Measurements from ENCODE around the gene PDGFD. TPM values are rescaled to one million over a fixed set of nuclear protein-coding genes. Genes with fewer than 3 reads are reported as not detected.
"Not testable (repeated sequence)": the region's sequence is repeated elsewhere in the genome, so short reads cannot be mapped to it uniquely, and the experiment has no call there.

The PDGFD gene
- polyA plus RNA-seq, 4 donors = 29.8 to 34.9 (median 31.4) TPM

DNA sequence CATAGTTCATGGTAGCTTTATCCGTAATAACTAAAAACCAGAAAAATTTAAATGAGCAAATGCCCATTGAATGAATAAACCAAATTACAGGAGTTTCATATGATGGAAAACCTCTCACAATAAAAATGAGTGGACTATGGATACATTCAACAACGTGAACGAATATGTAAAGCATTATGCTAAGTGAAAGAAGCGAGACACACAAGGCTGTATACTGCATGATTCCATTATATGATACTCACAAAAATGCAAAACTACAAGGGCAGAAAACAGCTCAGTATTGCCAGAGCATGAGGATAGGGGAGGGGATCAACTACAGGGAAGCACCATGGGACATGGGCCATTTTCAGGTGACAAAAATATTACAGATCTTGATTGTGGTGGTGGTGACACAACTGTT lies 105.3 kb downstream of the PDGFD start:
- no peak for DNase-seq (ENCODE audit: low read depth in 4 of 4, low spot score in 3 of 4)

DNA sequence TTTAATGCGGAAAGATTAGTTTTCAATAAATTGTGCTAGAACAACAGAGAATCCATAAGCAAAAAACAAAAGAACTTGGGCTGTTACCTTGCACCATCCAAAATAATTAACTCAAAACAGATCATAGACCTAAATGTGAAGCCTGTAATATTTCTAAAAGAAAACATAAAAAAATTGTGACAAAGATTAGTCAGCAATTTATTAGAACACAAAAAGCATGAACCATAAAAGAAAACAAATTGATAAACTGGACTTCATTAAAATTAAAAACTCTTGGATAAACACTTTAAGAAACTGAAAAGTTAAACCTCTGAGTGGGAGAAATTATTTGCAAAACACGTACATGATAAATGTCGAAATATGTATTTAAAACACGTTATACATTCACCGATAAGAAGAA lies 106.0 kb downstream of the PDGFD start:
- no peak for DNase-seq (ENCODE audit: low read depth in 4 of 4, low spot score in 3 of 4)

DNA sequence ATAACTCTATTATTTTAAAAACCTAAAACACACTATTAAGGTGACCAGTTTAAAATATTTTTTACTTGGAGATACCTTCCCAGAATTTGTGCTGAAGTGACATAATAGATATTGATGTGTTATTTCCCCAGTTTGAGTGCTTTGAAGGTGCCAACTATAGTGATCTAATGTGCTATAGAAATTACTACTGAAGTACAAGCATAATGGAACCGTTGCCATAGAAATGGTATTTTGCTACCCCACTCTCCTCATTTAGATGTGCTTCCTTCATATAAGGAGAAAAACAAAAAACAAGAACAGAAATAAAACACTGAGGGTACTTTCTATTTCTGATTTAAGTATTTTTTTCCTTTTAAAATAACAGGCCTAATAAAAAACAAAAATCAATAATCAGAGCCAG lies 108.4 kb downstream of the PDGFD start:
- no peak for DNase-seq (ENCODE audit: low read depth in 4 of 4, low spot score in 3 of 4)

DNA sequence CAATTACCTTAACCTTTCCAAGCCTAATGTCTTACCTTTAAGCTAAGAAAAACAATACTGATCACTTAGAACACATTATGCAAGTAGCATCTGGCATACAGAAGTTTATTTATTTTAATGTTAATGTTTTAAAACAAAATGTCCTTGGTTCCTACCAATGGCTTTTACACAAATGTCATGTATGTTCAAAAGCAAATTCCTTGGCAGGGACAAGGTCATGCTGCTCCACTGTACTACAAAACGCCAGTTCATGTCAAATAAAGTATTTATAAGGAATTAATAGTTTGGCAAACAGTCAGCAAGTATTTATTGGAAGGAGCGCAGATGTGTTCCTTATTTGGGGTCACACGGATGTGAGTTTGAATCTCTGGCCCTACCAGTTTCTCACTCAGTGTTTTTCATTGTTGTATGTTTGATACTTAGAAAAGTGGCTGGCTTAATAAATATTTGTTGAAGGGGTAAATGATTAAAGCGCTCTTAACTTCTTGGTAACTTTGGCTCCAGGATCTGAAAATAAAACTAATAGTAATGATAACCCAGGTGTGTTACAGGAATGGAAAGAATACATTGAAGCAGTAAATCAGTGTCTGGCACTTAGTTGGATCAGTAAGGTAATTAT lies 108.9 kb downstream of the PDGFD start:
- DNase-seq (ENCODE audit: low read depth in 4 of 4, low spot score in 3 of 4) = no peak

DNA sequence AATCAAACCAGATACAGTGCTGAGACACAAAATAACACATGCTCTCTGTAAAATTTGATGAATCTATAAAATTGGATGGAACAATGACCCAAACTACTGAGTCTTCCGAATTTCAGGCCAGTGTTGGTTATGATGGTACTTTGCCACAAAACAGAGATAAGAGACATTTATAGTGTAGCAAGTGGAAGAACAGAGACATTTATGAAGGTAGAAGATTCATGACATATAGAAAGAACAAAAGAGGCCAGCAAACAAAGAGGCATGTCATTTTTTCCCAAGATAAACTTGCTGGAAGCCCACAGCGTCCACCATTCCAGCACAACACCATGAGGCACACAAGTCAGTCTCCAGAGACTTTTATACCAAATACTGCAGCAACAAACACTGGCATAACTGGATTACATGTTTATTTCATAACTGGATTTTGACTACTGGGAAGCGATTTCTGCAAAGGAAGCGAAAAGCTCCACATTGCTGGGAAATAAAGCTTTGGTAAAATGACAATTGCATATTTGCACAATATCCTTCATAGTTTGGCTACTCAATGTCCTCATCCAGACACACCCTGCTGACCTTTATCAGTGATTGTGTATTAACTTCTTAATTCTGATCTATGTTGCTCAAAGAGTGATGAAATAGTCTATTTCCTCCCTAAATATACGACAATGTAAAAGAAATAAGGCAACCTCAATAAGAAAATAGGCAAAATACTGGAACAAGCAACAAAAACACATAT lies 110.0 kb downstream of the PDGFD start:
- no peak for DNase-seq (ENCODE audit: low read depth in 4 of 4, low spot score in 3 of 4)

DNA sequence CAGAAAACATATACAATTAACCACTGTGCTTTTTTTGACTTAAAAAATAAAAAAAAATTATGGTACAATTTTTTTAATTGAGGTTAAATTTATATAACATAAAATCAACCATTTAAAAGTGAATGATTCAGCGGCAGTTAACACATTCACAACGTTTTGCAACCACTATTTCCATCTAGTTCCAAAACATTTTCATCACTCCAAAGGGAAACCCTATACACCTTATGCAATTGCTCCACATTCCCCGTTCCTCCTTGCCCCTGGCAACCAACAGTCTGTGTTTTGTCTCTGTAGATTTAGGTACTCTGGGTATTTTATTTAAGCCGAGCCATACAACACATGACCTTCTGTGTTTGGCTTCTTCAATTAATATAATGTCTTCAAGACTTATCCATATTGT lies 112.2 kb downstream of the PDGFD start:
- DNase-seq (ENCODE audit: low read depth in 4 of 4, low spot score in 3 of 4) = no peak

DNA sequence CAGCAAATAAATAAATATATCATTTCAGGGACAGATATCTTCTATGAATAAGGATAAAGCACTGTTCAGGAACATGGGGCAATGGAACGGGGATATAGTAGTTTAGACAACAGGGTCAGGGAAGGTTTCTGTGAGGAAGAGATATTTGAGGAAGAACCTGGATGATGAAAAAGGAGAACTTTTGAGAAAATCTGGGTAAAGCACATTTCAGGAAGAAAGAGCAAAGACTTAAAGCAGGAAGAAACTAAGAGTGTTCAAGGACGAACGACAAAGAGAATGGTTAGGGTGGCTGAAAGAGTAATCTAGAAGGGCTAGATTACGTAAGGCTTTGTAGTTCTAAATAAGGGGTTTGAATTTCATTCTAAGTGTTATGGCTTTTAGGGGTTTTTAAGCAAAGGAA lies 114.8 kb downstream of the PDGFD start:
- DNase-seq (ENCODE audit: low read depth in 4 of 4, low spot score in 3 of 4) = no peak

DNA sequence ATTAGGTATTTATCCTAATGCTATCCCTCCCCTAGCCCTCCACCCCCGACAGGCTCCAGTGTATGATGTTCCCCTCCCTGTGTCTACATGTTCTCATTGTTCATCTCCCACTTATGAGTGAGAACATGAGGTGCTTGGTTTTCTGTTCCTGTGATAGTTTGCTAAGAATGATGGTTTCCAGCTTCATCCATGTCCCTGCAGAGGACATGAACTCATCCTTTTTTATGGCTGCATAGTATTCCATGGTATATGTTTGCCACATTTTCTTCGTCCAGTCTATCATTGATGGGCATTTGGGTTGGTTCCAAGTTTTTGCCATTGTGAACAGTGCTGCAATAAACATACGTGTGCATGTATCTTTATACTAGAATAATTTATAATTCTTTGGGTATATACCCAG lies 117.1 kb downstream of the PDGFD start:
- DNase-seq (ENCODE audit: low read depth in 4 of 4, low spot score in 3 of 4) = not testable (repeated sequence)

DNA sequence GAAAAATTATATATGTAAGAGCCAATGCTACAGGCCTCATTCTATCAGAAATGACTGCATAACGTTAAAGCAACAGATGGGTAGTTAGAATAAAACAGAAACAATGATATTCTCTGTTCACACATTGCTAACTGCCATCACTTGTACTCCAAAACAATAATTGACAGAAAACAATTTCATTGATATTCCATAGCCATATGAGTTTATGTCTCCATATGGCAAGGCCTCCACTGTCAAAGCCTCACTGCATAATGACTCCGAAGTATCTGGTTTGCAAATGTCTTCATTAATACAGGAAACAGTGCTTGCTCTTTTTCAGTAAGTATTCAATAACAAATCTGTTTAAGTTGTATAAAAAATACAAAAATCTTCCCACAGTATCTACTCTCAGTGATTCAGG lies 117.6 kb downstream of the PDGFD start:
- DNase-seq (ENCODE audit: low read depth in 4 of 4, low spot score in 3 of 4) = no peak

DNA sequence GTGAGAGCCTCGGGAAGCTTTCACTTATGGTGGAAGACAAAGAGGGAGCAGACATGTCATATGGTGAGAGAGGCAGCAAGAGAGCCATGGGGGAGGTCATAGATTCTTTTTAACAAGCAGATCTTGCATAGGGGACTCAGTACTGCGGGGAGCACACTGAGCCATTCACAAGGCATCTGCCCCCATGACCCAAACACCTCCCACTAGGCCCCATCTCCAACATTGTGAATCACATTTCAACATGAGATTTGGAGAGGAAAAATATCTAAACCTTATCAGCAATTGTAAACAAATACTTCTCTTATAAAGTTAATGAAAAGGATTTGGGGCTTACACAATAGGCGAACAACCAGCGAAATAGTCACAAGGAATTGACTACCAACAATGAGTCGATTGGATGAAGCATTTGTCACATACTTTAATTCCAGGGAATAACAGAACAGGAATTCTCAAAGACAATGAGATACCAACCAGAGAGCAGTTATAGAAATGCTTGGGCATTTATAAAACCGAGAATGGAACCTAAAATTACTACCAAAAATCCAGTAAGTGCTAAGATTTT lies 120.2 kb downstream of the PDGFD start:
- DNase-seq (ENCODE audit: low read depth in 4 of 4, low spot score in 3 of 4) = no peak

DNA sequence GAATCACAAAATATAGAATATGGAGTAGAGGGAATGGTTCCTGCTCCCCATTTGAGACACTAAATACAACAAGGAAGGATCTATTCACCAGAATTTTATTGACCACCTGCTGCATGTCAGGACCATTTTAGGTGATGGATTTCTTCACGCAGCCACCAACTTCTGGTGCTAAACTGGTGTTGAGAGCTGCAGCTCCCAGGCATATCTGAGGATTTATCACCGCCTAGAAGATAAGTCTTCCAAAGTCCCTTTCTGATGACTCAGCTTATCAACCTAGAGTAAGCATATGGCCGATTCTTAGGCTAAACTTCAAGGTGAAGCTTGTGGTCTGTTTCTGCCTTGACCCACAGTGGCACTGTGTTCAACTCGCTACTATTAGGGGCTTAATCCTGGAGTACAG lies 120.8 kb downstream of the PDGFD start:
- DNase-seq (ENCODE audit: low read depth in 4 of 4, low spot score in 3 of 4) = no peak

DNA sequence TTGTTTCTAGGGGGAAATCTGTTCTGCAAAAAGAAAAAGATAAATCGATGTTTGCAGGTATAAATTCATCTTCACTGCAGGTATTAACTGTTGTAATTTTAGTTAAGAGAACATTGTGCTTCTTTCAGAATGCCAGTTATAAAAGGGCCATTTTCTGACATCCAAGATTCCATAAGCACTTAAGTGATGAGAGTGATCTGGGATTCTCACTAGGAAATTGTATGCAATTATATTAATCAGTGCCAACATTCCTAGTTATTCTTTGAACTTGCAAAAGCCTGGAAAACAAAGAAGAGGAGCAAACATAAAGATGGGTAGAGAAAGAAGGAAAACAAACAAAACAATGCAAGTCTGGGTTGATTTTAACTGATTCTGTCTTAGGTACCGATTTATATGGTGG lies 122.2 kb downstream of the PDGFD start:
- no peak for DNase-seq (ENCODE audit: low read depth in 4 of 4, low spot score in 3 of 4)

DNA sequence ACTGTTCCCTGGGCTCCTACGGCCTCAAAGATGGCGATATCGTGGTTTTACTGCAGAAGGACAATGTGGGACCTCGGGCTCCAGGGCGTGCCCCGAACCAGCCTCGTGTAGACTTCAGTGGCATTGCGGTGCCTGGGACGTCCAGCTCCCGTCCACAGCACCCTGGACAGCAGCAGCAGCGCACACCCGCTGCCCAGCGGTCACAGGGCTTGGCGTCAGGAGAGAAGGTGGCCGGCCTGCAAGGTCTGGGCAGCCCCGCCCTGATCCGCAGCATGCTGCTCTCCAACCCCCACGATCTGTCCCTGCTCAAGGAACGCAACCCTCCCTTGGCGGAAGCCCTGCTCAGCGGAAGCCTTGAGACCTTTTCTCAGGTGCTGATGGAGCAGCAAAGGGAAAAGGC lies 127.0 kb downstream of the PDGFD start:
- no peak for DNase-seq (ENCODE audit: low read depth in 4 of 4, low spot score in 3 of 4)

DNA sequence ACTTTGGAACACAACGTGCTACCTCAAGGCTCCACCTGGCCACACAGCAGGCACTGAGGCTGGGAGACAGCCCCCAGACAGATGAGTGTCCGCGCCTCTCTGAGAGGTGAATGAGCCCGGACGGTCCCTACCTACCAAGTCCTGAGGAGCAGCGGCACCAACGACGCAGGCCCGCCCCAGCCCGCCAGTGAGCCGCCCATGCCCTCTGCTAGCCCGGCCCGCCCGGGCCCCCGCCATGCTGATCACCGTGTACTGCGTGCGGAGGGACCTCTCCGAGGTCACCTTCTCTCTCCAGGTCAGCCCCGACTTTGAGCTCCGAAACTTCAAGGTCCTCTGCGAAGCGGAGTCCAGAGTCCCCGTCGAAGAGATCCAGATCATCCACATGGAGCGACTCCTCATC lies 127.4 kb downstream of the PDGFD start, which contains the start of gene DDI1:
Gene DDI1 (plus strand): TSS at position 53 of the 400 bp plus-strand sequence. CDS start 183 bp downstream, at position 236.
- DNase-seq (ENCODE audit: low read depth in 4 of 4, low spot score in 3 of 4) = no peak

DNA sequence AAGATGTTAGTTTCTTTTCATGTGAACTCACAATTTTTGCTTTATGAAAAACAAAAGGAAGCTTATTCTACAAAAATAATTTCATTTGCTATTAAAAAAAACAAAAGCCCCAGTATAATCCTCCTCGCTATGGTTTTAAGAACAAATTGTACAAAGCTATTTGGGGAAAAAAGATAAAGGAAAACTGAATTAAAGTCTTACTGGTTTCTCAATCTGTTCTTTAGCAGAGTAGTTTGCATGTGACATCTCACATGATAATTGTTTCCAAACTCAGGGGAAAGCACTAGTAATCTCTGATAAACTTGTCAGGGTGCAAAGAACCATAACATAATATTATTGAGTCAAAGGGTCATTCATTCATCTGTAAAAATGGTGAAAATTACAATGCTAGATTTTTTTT lies 130.4 kb downstream of the PDGFD start:
- no peak for DNase-seq (ENCODE audit: low read depth in 4 of 4, low spot score in 3 of 4)

DNA sequence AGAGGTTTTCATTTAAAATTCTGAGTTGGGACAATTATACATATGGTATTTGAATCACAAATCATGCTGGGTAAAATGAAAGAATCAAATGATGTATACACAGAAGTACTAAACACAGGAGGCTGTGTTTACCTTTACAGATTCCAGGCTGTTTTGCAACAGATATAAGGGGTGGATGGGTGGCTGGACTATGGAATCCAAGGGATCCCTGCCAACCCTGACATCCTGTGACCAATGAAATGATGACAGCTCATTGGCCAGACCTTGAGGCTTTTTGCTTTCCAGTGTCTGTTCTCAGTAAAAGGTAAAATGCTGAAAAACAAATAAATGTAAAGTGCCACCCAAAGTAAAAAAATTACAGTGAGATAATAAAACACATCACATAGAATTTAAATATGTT lies 130.8 kb downstream of the PDGFD start:
- DNase-seq (ENCODE audit: low read depth in 4 of 4, low spot score in 3 of 4) = no peak

DNA sequence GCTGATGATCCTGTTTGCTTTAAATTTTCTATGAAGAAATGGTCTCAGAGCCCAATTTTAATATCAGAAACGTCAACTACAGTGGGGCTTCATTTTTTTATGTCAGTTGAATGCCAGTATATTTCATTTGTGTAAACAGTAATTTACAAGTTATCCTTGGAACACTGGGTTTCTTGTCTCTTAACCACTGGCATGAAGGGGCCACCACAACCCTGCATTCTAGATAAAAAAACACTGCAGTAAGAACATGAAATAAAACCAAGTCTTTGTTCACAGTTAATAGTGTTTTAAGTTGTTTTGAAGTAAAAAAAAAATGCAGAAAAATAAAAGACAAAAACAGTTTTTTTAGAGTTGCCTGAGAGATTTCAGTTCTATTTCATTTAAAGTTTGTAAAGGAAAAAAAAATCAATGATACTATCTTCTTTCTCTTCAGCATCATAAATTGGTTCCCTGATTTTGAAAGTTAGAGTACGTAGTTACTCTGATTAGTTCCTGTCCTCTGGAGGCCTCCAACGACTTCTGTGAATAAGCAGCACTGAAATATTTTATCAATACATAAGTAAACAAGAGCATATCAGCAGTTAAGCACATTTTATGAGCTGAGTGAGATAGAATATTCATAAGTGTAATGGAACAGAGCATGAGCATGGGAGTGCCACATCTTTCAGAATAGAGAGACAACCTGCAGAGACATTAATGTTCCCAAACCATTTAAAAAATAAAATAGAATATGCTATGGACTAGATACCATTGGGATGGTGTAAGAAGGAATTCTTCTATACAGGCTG lies 135.3 kb downstream of the PDGFD start:
- DNase-seq (ENCODE audit: low read depth in 4 of 4, low spot score in 3 of 4) = no peak

DNA sequence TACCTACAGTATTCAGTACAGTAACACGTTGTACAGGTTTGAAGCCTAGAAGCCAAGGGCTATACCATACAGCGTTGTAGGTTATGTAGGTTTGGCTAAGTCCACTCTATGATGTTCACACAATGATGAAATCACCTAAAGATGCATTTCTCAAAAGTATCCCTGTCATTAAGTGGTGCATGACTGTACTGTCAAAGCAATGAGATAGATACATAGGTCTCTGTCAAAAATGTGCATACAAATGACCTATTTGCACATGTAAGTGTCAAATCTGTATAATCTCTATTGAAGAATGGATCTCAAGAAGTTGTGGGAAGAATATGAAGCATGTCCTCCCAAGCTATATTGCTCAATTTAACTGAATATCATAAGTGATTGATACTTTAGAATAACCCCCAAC lies 139.4 kb downstream of the PDGFD start:
- DNase-seq (ENCODE audit: low read depth in 4 of 4, low spot score in 3 of 4) = no peak

DNA sequence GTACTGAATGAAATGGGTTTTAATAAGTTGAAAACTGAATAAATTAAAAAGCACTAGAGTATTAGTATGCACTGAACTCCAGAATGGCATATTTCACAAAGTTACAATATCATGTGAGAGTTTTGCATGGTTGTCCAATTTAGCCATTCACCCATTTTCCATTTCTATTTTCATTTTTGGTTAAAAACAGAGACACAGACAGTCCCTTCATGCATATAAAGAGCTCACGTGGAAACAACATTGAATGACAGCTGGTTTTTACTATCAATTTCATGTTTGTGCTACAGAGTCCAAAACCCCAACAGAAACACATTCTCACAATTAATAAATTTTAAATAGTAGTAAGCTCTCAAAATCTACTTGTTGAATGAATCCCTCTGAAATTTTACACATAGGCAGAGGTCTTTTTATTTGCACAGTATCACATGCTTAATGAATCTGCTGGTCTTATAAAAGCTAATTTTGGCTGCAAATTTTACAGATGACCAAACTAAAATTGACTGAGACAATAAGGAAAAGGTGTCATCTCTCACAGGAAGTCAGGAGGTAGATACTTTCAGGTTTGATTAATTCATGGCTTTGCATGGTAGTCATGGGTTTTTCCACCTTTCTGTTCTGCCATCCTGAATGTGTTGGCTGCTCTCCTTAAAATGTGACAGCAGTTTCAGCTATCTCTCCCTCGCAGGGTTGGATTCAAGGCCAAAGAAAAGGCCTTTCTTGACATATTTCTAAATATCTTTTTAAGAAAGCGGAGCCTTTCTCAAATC lies 148.1 kb downstream of the PDGFD start:
- no peak for DNase-seq (ENCODE audit: low read depth in 4 of 4, low spot score in 3 of 4)

DNA sequence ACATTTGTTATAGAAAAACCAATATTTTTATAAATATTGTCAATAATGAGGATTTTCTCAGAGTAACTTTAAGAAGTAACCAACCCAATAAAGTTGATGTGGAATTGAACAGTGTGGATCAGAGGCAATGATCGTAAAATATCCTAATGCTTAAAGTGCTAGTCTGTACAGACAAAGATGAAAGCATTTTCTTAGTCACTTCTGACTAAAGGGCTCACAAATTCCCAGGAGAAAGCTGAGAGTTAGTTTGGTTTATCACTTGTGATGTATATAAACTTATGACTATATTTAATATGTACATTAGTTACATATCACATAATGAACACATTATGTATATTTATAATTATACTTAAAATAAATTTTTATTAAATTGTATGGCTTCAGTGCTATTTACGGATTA lies 152.9 kb downstream of the PDGFD start:
- DNase-seq (ENCODE audit: low read depth in 4 of 4, low spot score in 3 of 4) = no peak

DNA sequence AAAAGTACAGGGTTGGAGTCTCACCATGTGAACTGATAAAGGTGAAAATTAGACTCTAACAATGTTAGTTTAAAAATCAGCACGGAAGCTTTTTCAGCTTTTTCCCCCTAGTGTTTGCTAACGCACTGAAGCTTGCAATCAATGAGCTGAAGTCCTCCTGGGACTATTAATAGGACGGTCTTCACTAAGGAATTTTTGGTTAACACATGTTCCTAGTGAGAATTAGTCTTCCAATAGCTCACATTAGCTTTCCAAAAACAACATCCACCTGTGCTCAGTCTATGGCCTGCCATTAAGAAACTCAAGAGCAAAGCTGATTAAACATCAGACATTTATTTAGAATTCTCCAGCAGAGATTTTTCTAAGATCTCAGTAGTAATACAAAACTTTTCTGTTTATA lies 154.2 kb downstream of the PDGFD start:
- no peak for DNase-seq (ENCODE audit: low read depth in 4 of 4, low spot score in 3 of 4)
